GM12873 (cell line): ENCODE measurements around the gene TGM3.

Experiments used
- TF ChIP-seq, protein P1 (sequence below): IDR thresholded peaks from 2 replicates; pipeline ENCODE4 v1.5.1; 2012; ENCODE audit warnings: low read depth, mild to moderate bottlenecking, moderate library complexity, low read length, control low read depth; ENCODE audit not compliant: insufficient read depth; ENCODE audit errors: missing control alignments

The TGM3 gene

DNA sequence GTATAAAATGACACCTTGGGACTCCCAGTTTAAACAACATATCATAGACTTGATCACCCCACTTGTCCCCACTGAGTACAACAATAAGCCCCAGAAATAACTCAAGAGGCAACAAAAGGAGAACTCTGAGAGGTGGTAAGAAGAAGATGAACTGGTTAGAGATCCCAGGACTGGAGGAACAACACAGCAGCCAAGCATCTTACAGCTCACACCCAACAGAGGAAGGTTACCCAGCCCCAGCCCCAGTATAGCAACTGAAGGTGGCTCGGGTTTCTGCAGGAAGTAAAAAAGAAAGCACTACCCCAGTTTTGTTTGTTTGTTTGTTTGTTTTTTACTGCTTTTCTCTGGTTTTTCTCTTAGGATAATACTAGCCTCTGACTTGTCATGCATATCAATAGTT, 67.8 kb downstream of the TGM3 start:
- TF ChIP-seq, protein P1, sequence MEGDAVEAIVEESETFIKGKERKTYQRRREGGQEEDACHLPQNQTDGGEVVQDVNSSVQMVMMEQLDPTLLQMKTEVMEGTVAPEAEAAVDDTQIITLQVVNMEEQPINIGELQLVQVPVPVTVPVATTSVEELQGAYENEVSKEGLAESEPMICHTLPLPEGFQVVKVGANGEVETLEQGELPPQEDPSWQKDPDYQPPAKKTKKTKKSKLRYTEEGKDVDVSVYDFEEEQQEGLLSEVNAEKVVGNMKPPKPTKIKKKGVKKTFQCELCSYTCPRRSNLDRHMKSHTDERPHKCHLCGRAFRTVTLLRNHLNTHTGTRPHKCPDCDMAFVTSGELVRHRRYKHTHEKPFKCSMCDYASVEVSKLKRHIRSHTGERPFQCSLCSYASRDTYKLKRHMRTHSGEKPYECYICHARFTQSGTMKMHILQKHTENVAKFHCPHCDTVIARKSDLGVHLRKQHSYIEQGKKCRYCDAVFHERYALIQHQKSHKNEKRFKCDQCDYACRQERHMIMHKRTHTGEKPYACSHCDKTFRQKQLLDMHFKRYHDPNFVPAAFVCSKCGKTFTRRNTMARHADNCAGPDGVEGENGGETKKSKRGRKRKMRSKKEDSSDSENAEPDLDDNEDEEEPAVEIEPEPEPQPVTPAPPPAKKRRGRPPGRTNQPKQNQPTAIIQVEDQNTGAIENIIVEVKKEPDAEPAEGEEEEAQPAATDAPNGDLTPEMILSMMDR: no peak

DNA sequence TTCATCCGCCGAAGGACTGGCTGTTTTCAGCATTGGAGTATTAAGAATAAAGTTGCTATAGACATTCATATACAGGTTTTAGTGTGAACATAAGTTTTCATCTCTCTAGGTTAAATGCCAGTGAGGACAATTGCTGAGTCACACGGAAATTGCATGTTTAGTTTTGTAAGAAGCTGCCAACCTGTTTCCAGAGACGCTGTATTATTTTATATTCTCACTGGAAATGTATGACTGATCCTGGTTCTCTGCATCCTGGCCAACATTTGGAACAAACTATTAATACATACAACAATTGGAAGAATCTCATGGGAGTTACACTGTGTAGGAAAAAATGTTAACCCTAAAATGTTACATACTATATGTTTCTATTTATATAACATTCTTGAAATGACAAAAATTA, 68.2 kb downstream of the TGM3 start:
- TF ChIP-seq, protein P1: no peak

DNA sequence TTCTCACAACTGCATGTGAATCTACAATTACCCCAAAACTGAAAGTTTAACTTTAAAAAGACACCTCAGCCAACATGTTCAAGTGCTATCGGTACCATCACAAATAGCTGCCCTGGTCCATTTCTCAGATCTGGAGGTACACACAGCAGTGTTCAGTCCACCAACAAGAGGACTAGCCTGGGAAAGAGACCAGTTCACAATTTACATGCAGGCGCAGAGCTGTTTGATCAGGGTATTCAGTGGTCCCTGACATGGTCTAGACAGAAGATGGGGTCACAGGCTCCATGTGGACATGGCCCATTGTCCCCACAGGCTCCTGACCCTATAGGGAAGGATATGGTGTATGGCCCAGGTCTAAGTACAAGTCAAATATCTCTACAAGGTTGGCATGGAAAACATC, 69.3 kb downstream of the TGM3 start:
- TF ChIP-seq, protein P1: no peak

DNA sequence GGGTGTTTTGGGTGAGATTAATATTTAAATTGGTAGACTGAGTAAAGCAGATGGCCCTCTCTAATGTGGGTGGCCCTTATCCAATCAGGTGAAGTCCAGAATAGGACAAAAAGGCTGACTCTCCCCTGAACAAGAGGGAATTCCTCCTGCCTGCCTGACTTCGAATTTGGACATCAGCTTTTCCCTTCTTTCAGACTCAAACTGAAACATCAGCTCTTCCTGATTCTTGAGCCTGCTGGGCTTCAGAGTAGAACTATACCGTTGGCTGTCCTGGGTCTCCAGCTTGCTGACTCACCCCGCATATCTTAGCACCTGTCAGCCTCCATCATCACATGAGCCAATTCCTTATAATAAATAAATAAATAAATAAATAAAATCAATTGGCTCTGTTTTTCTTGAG, 69.9 kb downstream of the TGM3 start:
- TF ChIP-seq, protein P1: no peak

DNA sequence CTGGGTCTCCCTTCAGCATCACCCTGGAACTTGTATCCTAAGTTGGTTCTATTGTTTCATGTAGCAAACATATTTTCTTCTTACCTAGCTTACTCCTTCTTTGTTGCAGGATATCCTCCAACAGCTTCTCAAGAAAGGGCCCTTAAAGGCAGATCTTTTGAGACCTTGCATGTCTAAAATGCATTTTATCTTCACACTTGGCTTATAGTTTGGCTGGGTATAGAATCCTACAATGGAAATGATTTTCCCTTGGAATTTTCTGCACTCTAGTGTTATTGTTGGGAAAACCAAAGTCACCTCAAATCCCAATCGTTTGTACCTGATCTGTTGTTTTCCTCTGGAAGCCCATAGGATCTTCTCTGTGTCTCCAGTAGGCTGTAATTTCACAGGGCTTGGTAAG, 72.8 kb downstream of the TGM3 start:
- TF ChIP-seq, protein P1: no peak

DNA sequence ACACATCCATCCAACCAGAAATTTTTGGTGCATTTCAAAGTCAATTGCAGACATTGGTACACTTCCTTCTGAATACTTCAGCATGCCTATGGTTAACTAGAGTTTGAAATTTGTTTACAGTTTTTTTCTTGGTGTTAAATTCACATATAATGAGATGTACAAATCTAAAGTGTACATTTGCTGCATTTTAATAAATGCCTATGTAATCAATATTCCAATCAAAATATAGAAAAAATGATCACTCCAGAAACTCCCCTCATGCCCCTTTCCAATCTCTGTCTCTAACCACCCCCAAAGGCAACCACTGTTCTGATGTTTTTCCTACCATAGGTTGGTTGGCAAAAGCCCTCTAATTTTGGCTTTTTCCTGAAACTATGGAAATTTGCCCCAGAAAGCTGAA, 77.3 kb downstream of the TGM3 start:
- TF ChIP-seq, protein P1: no peak

DNA sequence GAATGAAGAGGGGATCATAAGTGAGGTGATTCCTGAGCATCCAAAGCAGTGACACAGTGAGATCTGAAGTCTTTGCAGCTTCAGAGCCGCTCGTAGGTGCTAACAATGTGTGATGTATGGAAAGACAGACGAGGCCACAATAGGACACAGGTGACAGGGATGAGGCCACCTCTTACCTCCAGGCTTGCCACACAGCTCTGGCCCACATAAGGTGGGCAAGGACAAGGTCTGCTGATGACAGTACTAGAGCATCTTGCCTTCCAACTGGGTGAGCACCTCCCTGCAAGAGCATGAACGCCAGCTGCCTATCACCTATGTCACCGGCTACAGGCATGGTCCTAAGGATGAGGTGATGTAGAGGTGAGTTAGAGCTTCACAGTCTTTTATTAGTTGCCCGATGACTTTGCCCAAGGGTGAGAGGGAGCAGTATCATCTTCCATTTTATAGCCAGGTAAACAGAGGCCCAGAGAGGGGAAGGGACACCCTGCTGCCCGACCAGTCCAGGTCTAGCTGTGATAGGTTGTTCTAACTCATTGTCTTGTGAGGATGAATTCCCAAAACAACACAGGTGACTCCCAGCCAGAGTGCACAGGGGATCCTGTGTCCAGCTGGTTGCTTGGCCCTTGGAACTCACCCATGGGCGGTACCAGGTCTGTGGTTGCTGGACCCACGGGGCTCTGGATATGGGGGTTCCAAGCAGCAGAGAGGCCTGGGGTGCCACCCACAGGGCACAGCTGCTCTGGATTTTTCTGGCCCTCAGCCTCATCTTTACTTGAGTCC, 78.7 kb downstream of the TGM3 start:
- TF ChIP-seq, protein P1: no peak

DNA sequence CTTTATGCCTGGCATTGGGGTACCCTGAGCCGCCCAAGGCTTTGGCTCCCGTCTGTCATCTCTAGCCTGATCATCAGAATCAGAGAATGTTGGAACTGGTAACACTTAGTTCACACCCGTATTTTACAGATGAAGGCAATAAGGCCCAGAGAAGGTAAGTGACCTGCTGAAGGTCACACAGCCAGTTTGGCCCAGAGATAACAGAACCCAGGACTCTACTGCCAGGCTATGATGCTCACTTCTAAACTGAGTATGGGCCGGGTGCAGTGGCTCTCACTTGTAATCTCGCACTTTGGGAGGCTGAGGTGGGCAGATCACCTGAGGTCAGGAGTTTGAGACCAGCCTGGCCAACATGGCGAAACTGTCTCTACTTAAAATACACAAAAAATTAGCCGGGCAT, 83.1 kb downstream of the TGM3 start:
- TF ChIP-seq, protein P1: no peak
